Right atrium auricular region (tissue), 2 donors: Measurements from ENCODE around the gene IGFBP2. TPM values are rescaled to one million over a fixed set of nuclear protein-coding genes. Genes with fewer than 3 reads are reported as not detected.

Experiments
- DNase-seq: peaks from one replicate; pipeline ENCODE4 v3.0.0-alpha.2; 2019; ENCODE audit warnings: low spot score
- H3K27ac ChIP-seq, 2 donors: fragments of 200-600 bp; sonication (generic); 1 replicate in 1 of 2; 2 replicates in 1 of 2; pipeline ENCODE4 v1.5.1; 2016 to 2019
- H3K27me3 ChIP-seq, 2 donors: fragments of 200-600 bp; sonication (generic); one replicate each; pipeline versions ENCODE4 v1.5.1 to v1.6.0; 2017 to 2019
- H3K36me3 ChIP-seq: fragments of 200-600 bp; sonication (generic); one replicate; pipeline ENCODE4 v1.5.1; 2016
- H3K4me1 ChIP-seq, 2 donors: fragments of 200-600 bp; sonication (generic); one replicate each; pipeline versions ENCODE4 v1.5.1 to v1.6.0; 2017 to 2019
- H3K4me3 ChIP-seq, 2 donors: fragments of 200-600 bp; sonication (generic); 1 replicate in 1 of 2; 2 replicates in 1 of 2; pipeline ENCODE4 v1.5.1; 2017 to 2019; ENCODE audit warnings: mild to moderate bottlenecking in 1 of 2, moderate library complexity in 1 of 2
- H3K9me3 ChIP-seq, 2 donors: fragments of 200-600 bp; sonication (generic); one replicate each; pipeline ENCODE4 v1.5.1; 2019
- CTCF ChIP-seq, 2 donors: fragments of 200-600 bp; sonication (generic); IDR thresholded peaks; one replicate each; pipeline ENCODE4 v1.5.1; 2019; ENCODE audit warnings: antibody characterized with exemption in 2 of 2
- total RNA-seq, 2 donors: library from RNA; depleted of rRNA; stranded (reverse); fragments of >200 nt; gene quantifications; one replicate each; pipeline ENCODE4 v1.1.0, GENCODE V29; 2016

IGFBP2 gene
- total RNA-seq, 2 donors from 2014 or later = 255 to 508 TPM

- H3K27ac ChIP-seq = no peak overlapping the region
- H3K4me1 ChIP-seq = peaks cover 0 to 8% of the 10 kb centered on the region in 2 donors
- no peaks in the 10 kb centered on the region for H3K27me3 ChIP-seq
- peaks cover 5% of the 10 kb centered on the region for H3K36me3 ChIP-seq
- no peak for DNase-seq
- no peaks in the 10 kb centered on the region for H3K9me3 ChIP-seq
- no peak for TF ChIP-seq CTCF (IDR thresholded peaks at IDR 0.05)
- no peak overlapping the region for H3K4me3 ChIP-seq
Measured at GRCh38 chr2:216658757-216659156, 25.5 kb downstream of the IGFBP2 start.

- Histone ChIP-seq H3K9me3 (no peaks in the 10 kb centered on the region), H3K27ac (no peak overlapping the region), H3K4me3 (no peak overlapping the region), H3K27me3 (no peaks in the 10 kb centered on the region), H3K36me3 (peaks cover 5% of the 10 kb centered on the region), H3K4me1 (peaks cover 0 to 8% of the 10 kb centered on the region in 2 donors)
- DNase-seq = no peak
- TF ChIP-seq CTCF (IDR thresholded peaks at IDR 0.05) = no peak
Measured at GRCh38 chr2:216659276-216659675, 26.1 kb downstream of the IGFBP2 start.

- peaks cover 0 to 11% of the 10 kb centered on the region in 2 donors for H3K4me1 ChIP-seq
- H3K9me3 ChIP-seq = no peaks in the 10 kb centered on the region
- peaks cover 5% of the 10 kb centered on the region for H3K36me3 ChIP-seq
- H3K27me3 ChIP-seq = no peaks in the 10 kb centered on the region
- TF ChIP-seq CTCF (IDR thresholded peaks at IDR 0.05) = no peak
- no peak overlapping the region for H3K27ac ChIP-seq
- H3K4me3 ChIP-seq = no peak overlapping the region
- no peak for DNase-seq
Measured at GRCh38 chr2:216660496-216660895, 27.3 kb downstream of the IGFBP2 start.

- H3K27me3 ChIP-seq = no peaks in the 10 kb centered on the region
- H3K36me3 ChIP-seq = peaks cover 5% of the 10 kb centered on the region
- no peak for DNase-seq
- no peaks in the 10 kb centered on the region for H3K9me3 ChIP-seq
- H3K4me1 ChIP-seq = peaks cover 0 to 16% of the 10 kb centered on the region in 2 donors
- no peak overlapping the region for H3K4me3 ChIP-seq
- TF ChIP-seq CTCF (IDR thresholded peaks at IDR 0.05) = no peak
- H3K27ac ChIP-seq = no peak overlapping the region
Measured at GRCh38 chr2:216661051-216661450, 27.8 kb downstream of the IGFBP2 start.

- H3K27me3 ChIP-seq = no peaks in the 10 kb centered on the region
- H3K4me1 ChIP-seq = peaks cover 0 to 20% of the 10 kb centered on the region in 2 donors
- no peak overlapping the region for H3K4me3 ChIP-seq
- H3K9me3 ChIP-seq = no peaks in the 10 kb centered on the region
- DNase-seq = no peak
- H3K36me3 ChIP-seq = peaks cover 5% of the 10 kb centered on the region
- peak in 1 of 2 donors; percentile 44 for TF ChIP-seq CTCF (IDR thresholded peaks at IDR 0.05)
- no peak overlapping the region for H3K27ac ChIP-seq
Measured at GRCh38 chr2:216661639-216662375, 28.6 kb downstream of the IGFBP2 start.

GRCh38 chr2:216663106-216663505 lies 29.9 kb downstream of the IGFBP2 start:
- Histone ChIP-seq H3K4me1 (peaks cover 0 to 20% of the 10 kb centered on the region in 2 donors), H3K27me3 (no peaks in the 10 kb centered on the region), H3K4me3 (no peak overlapping the region), H3K9me3 (no peaks in the 10 kb centered on the region), H3K36me3 (peaks cover 5% of the 10 kb centered on the region), H3K27ac (no peak overlapping the region)
- TF ChIP-seq CTCF (IDR thresholded peaks at IDR 0.05) = no peak
- DNase-seq = no peak
